Measurements from ENCODE around the gene ZCRB1.
"Not testable (repeated sequence)": the region's sequence is repeated elsewhere in the genome, so short reads cannot be mapped to it uniquely, and the experiment has no call there.

ZCRB1 gene

GRCh38 chr12:42325653-42326474 is at the start of gene ZCRB1, which contains the start of gene PPHLN1:
ZCRB1 (minus strand) TSS chr12:42326094; CDS start chr12:42324102, 1,992 bp downstream.
PPHLN1 (plus strand) TSS chr12:42326167; CDS start chr12:42335903, 9,736 bp downstream.
- peak within 1 kb of the TSS; percentile 97 for H3K4me3 ChIP-seq (ENCODE audit: low read depth, low read length)

- H3K4me3 ChIP-seq (ENCODE audit: low read depth, low read length), result no peak overlapping the region
These were observed 47.8 kb upstream of the ZCRB1 start for GRCh38 chr12:42373669-42374068.

- H3K4me3 ChIP-seq (ENCODE audit: low read depth, low read length), result no peak overlapping the region
These were observed 46.4 kb upstream of the ZCRB1 start for GRCh38 chr12:42372154-42372791.

GRCh38 chr12:42370013-42370412 is 44.1 kb upstream of the ZCRB1 start:
- H3K4me3 ChIP-seq (ENCODE audit: low read depth, low read length), result no peak overlapping the region

GRCh38 chr12:42365486-42365885 is 39.6 kb upstream of the ZCRB1 start:
- H3K4me3 ChIP-seq (ENCODE audit: low read depth, low read length), result no peak overlapping the region

GRCh38 chr12:42364692-42365091 is 38.8 kb upstream of the ZCRB1 start:
- no peak overlapping the region for H3K4me3 ChIP-seq (ENCODE audit: low read depth, low read length)

GRCh38 chr12:42362647-42363260 is 36.9 kb upstream of the ZCRB1 start:
- H3K4me3 ChIP-seq (ENCODE audit: low read depth, low read length), result no peak overlapping the region

GRCh38 chr12:42361909-42362646 is 36.2 kb upstream of the ZCRB1 start:
- no peak overlapping the region for H3K4me3 ChIP-seq (ENCODE audit: low read depth, low read length)

- H3K4me3 ChIP-seq (ENCODE audit: low read depth, low read length), result no peak overlapping the region
These were observed 35.0 kb upstream of the ZCRB1 start for GRCh38 chr12:42360747-42361403.

GRCh38 chr12:42356344-42356743 is 30.4 kb upstream of the ZCRB1 start:
- no peak overlapping the region for H3K4me3 ChIP-seq (ENCODE audit: low read depth, low read length)

- not testable (repeated sequence) for H3K4me3 ChIP-seq (ENCODE audit: low read depth, low read length)
These were observed 24.1 kb upstream of the ZCRB1 start for GRCh38 chr12:42350021-42350407.

- H3K4me3 ChIP-seq (ENCODE audit: low read depth, low read length), result not testable (repeated sequence)
These were observed 23.5 kb upstream of the ZCRB1 start for GRCh38 chr12:42349119-42350020.

GRCh38 chr12:42346403-42347002 is 20.6 kb upstream of the ZCRB1 start:
- H3K4me3 ChIP-seq (ENCODE audit: low read depth, low read length), result no peak overlapping the region

- no peak overlapping the region for H3K4me3 ChIP-seq (ENCODE audit: low read depth, low read length)
These were observed 17.8 kb upstream of the ZCRB1 start for GRCh38 chr12:42343721-42344120.

GRCh38 chr12:42342028-42342427 is 16.1 kb upstream of the ZCRB1 start:
- no peak overlapping the region for H3K4me3 ChIP-seq (ENCODE audit: low read depth, low read length)

- no peak overlapping the region for H3K4me3 ChIP-seq (ENCODE audit: low read depth, low read length)
These were observed 12.4 kb upstream of the ZCRB1 start for GRCh38 chr12:42338280-42338679.

- no peak overlapping the region for H3K4me3 ChIP-seq (ENCODE audit: low read depth, low read length)
These were observed 10.4 kb upstream of the ZCRB1 start for GRCh38 chr12:42336286-42336685.

- H3K4me3 ChIP-seq (ENCODE audit: low read depth, low read length), result no peak overlapping the region
These were observed 6.7 kb upstream of the ZCRB1 start for GRCh38 chr12:42332301-42333285.

All from iPS-11a (cell line).